Adipose tissue (tissue), 3 donors: ENCODE data around the gene C19orf47. TPM values are rescaled to one million over a fixed set of nuclear protein-coding genes. Genes with fewer than 3 reads are reported as not detected.
"Not testable (repeated sequence)": the region's sequence is repeated elsewhere in the genome, so short reads cannot be mapped to it uniquely, and the experiment has no call there.

ENCODE experiments used
- H3K27ac ChIP-seq: one replicate; pipeline ENCODE4 v1.5.1; 2013; ENCODE audit warnings: low read depth, low read length
- WGBS, 3 donors: extraction: QIAGEN DNeasy Blood & Tissue Kit; methylation state at CpG; one replicate each; pipeline ENCODE4 v1.1.7; 2013; 5-methylcytosine and 5-hydroxymethylcytosine counted together
- polyA plus RNA-seq, 3 donors: library from polyadenylated mRNA; stranded (reverse); fragments of 200-250 nt; gene quantifications; one replicate each; pipeline ENCODE4 v1.2.3, GENCODE V29; 2013
- donor health status: healthy with polysubstance abuse.
- donor health status: Bipolar disorder and iron deficiency.
- donor health status: healthy.

C19orf47 gene
- polyA plus RNA-seq, 3 donors, result 5.0 to 10.9 (median 8.4) TPM

DNA sequence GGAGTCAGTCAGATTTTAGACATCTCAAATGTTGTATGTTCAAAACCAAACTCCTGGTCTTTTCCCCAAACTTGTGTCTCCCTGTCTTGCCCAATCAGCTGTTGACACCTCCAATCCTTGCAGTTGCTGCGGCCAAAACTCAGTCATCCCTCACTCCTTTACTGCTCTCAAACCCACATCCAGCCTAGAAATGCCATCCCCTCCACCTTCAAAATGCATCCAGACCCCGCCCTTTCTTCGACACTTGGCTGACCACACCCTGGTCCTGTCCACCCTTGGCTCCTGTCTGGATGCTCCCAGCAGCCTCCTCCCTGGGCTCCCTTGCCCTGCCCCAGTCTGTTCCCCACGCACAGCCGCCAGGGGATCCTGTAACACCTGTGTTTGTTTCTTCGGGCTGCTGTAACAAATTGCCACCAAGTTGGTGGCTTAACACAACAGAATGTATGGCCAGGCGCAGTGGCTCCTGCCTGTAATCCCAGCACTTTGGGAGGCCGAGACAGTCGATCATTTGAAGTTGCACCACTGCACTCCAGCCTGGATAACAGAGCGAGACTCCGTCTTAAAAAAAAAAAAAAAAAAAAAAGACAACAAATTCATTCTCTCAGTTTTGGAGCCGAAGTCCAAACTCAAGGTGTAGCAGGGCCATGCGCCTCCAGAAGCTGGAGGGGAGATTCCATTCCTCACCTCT lies 12.0 kb upstream of the C19orf47 start:
- no peak overlapping the region for H3K27ac ChIP-seq
- WGBS, 3 donors, result 85 to 90% (median 89%) methylated on average over 13 of the region's 13 CpGs

DNA sequence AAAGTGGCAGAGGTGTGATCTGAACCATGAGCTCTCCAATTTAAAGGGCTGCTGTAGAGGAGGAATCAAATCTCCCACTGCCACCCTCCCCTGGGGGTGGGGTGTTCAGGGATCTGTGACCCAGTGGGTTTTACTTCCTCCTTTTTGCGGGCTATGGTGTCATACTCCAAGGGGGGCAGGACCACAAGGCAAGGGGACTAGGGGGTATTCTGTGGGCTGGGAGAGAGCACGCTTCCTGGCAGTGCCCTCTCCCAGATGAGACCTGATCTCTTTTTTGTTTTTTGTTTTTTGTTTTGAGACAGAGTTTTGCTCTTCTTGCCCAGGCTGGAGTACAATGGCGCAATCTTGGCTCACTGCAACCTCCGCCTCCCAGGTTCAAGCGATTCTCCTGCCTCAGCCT lies 10.6 kb upstream of the C19orf47 start:
- 68 to 91% (median 69%) methylated on average over 3 to 5 of the region's 5 CpGs for WGBS, 3 donors
- H3K27ac ChIP-seq, result no peak overlapping the region

DNA sequence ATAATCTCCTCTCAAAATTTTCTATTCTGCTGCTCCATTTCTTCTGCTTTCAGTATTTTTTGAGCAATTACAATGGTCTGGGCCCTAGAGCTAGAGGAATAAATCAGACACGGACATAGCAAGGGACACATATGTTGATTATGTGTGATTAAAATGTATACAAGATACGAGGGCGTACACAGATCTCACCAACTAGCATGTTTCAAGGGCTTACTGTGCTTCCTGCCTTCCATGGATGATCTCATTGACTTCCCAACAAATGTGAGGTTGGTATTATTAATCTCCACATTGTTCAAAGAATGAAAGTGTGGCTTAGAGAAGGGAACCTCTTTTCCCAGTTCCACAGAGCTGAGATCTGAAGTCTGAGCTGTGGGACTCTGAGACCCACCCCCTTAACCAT lies 9.4 kb upstream of the C19orf47 start:
- 80 to 87% (median 85%) methylated on average over 3 of the region's 3 CpGs for WGBS, 3 donors

DNA sequence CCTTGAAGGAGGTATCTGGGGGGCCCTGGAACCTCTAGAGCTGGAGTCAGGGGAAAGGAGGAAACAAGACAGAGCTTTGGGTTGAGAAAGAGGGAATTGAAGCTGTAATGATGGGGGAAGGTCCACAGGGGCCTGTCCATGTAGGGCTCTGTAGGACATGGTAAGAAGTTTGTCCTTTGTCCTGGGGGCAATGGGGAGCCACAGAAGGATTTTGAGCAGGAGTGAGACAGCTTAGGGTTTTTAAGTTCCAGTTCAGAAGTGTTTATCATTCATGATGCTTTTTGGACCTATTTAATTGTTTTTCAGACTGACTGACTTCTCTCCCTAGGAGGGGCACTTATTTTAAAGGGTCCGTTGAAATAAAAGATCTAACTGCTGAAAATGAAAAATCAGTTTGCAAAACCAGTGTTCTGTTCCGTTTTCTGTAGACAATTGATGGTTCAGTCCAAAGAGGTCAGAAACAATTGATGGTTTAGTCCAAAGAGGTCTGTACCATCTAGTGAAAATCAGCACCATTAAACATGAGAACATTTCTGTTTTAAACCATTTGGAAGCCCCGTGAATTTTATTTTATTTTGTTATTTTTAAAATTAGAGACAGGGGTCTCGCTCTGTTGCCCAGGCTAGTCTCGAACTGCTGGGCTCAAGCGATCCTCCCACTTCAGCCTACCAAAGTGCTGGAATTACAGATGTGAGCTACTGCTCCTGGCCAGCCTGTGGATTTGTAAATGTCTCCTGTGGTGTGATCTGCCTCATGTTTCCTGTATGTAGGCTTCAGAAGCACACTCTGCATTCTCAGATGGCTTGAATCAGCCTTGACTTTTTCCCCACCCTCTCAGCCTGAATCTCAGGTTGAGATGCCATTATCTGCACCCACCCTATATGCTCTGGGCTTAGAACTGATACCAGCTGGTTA lies 8.7 kb upstream of the C19orf47 start:
- H3K27ac ChIP-seq, result no peak overlapping the region
- 87 to 92% (median 89%) methylated on average over 6 of the region's 6 CpGs for WGBS, 3 donors

More for the DNA sequence above, 9.4 kb upstream of the C19orf47 start:
- H3K27ac ChIP-seq, result no peak overlapping the region

DNA sequence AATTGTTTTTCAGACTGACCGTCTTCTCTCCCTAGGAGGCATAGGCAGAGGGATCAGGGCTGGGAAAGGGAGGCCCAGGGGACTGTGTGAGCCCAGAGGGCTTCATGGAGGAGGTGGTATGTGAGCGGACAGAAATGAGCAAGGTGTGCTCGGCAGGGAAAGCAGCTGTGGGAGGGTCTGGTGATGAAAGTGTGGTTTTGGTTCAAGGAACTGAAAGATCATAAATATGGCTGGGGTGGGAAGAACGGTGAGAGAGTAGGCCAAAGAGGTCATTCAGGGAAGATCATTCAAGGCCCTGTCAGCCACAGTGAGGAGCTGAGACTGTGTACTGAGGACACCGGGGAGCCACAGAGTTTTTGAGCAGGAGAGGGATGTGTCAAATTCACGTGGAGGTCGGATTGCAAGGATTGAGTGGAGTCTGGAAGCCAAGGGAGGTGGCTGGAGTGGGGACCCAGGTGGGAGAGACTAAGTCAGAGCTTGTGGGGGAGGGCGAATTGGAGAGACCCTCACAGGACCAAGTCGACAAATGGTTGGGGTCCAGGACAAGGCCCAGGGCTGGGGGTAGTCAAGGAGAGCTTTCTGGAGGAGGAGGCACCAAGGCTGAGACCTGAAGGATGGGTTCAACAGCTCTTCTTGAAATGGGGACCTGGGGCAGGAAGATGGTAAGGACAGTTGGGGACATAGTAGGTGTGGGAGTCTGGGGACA lies 7.9 kb upstream of the C19orf47 start:
- no peak overlapping the region for H3K27ac ChIP-seq
- WGBS, 3 donors, result 81 to 89% (median 83%) methylated on average over 9 of the region's 9 CpGs

DNA sequence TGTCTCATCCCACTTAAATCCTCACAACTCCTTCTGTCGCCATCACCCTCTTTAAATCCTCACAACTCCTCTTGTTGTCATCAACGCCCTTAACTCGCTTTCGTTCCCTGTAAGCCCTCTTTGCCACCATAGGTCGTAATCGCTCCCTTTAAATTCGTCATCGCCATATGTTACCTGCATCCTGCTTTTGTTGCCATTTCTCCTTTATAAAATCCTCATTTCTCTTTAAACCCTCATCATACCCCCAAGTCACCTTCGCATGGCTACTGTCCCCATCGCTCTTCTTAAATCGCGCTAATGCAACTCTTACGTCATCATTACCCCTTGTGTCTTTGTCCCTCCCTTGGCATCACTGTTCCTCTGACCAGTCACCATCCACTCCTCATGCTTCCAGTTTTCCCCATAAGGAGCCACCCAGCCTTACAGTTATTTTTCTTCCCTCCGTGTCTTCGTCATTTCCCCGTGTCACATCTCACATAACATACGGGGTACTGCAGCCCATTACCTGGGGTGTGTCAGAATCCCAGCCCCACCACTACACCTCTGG lies 837 bp upstream of the C19orf47 start:
- 8 to 15% (median 13%) methylated on average over 17 of the region's 17 CpGs for WGBS, 3 donors
- H3K27ac ChIP-seq, result no peak overlapping the region

DNA sequence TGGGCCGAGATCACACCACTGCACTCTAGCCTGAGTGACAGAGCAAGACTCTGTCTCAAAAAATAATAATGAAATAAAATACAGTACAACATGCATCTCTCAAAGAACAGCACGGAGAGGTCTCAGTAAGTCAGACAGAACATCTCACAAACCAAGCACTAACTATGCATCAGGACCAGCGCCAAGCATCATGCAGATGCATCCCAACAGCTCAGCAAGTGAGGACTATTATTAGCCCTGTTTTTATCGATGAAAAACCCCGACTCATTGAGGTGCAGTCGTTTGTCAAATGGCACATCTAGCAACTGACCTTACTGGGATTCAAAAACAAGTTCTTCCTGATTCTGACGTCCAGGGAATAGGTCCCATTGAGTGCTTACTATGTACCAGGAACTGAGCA lies 3.8 kb downstream of the C19orf47 start:
- WGBS, 3 donors, result 63 to 71% (median 70%) methylated on average over 7 of the region's 7 CpGs
- no peak overlapping the region for H3K27ac ChIP-seq

DNA sequence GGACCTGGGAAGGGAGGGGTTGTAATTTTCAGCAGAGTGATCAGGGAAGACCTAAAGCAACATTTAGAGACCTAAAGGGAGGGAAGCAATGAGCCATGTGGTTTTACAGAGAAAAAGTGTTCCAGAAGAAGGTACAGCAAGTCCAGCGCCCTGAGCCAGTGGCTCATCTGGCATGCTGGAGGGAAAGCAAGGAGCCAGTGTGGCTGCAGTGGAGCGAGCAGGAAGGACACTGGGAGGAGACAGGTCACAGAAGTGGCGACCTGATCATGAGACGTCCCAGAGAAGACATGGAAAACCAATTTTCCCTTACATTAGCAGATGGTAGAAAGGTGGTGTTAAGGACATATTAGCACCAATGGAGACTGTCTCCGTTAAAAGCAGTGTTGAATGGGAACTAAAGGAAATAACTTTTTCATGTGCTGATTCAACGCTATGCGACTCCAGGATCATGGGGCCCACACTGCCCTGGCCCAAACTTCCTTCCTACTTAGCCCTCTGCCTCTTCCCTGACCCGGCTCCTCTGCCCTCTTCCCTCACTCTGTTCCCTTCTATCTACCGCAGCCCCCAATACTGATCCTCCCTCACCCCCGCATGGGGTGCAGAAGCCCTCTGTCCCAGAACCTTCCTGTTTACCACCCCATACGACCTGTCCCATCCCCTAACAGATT lies 5.4 kb downstream of the C19orf47 start:
- 75 to 82% (median 78%) methylated on average over 11 of the region's 11 CpGs for WGBS, 3 donors
- H3K27ac ChIP-seq, result no peak overlapping the region

DNA sequence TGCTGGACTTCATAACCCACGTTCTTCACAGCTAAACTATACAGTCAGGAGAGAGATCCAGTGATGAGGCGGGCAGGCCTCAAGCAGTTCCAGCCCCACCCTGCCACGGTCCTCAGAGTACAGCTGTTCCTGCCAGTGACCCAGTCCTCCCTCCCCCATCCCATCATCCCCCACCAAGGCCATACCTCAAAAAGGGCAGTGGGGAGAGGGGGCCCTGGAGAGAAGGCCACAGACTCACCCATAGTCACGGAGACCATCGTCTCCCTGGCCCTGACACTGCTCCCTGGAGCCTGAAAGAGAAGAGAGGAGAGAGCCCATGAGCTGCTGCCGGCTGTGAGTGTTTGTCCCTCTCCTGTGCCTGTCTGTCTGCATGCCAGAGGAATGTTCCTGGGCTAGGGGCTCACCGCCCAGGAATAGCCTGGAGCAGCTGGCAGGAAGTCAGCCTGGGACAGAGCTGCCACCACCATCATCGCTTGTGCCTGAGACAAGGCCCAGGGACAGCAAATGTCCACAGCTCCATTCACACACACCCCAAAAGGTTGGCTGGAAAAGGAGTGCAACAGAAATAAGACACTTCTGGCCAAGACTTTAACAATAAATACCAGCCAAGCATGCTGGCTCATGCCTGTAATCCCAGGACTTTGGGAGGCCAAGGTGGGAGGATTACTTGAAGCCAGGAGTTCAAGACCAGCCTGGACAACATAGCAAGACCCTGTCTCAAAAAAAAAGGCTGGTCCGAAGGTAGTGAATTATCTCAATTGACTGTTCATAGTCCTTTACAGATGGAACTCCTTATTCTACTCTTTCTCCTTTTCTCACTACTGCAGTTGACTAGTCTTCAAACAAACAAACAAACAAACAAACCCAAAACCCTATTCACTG lies 6.4 kb downstream of the C19orf47 start:
- H3K27ac ChIP-seq, result no peak overlapping the region
- 78 to 79% (median 78%) methylated on average over 9 of the region's 9 CpGs for WGBS, 3 donors

DNA sequence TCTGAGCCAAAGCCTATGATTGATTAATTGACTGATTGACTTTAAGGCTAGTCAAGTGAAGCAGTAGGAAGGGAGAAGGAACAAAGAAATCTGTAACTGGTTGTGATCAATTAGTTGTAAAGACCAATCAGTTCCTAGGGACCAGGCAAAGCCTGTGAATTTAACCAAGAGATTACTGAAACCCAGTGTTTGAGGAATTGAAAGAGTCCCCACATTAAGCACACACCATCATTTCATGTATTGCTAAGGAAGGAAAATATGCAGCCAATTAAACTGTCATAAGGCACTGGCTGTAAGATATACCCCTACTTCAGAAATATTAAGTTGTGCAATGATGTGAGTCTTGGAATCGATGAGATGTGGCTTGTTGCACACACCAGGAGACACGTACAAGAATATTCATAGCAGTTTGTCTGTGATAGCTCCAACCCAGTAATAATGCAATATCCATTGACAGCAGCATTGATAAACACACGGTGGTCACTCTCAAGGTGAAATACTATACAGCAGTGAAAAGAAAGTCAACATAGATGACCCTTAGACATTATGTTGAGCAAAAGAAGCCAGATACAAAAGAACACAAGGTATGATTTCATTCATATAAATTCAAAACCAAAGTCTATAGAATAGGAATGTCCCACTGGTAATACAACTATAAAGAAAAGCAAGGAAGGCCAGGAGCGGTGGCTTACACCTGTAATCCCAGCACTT lies 9.0 kb downstream of the C19orf47 start:
- 91 to 93% (median 92%) methylated on average over 4 of the region's 4 CpGs for WGBS, 3 donors
- H3K27ac ChIP-seq, result no peak overlapping the region

DNA sequence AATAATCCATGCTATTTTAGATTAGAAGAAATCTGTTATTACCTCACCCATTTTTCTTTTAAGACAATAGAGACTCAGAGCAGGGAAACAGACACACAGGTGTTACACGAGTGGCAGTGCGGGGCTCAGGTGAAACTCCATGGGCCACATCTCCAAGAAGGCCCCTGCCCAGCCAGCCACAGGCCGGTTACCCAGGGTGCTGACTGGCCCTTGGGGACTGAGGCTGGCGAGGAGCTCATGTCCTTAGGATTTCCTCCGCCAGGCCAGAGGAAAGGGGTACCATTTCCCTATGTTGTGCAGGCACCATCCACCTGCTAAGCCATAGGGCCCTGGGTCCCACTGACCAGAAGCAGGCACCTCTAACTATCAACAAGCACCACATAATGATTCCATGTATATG lies 10.6 kb downstream of the C19orf47 start:
- no peak overlapping the region for H3K27ac ChIP-seq
- 88 to 95% (median 93%) methylated on average over 5 of the region's 5 CpGs for WGBS, 3 donors

DNA sequence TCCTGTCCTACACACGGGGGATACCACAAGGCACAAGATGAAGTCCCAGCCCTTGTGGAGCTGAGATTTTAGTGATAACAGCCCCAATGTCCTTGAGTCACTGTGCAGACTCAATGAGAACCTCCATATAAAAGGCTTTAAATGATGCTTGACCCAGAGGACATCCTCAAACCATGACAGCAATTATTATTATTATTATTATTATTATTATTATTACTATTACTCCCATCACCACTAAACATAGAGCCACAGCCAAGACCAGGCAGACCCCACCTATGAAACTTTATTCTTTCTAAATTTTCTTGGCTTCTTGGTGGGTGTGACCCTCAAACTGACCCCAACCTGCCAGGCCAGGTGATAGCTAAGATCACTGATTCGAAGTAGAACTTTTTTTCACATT lies 11.1 kb downstream of the C19orf47 start:
- no peak overlapping the region for H3K27ac ChIP-seq
- WGBS, 3 donors, result 87 to 90% (median 90%) methylated on average over 2 of the region's 2 CpGs

DNA sequence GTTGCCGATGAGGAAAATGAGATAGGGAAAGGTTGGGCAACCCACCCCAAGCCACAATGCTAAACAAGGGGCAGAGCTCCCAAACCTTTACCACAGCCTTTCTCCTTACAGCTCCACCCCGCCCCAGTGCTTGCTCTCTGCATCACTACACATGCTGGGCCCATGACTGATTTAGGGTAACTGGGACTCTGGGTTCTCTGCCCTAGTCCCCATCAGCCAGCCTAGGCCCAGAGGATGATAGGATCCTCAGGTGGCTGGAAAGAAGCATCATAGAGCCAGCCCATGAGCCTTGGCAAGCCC lies 11.6 kb downstream of the C19orf47 start:
- H3K27ac ChIP-seq, result no peak overlapping the region
- 86 to 100% (median 87%) methylated on average over 2 of the region's 2 CpGs for WGBS, 3 donors

DNA sequence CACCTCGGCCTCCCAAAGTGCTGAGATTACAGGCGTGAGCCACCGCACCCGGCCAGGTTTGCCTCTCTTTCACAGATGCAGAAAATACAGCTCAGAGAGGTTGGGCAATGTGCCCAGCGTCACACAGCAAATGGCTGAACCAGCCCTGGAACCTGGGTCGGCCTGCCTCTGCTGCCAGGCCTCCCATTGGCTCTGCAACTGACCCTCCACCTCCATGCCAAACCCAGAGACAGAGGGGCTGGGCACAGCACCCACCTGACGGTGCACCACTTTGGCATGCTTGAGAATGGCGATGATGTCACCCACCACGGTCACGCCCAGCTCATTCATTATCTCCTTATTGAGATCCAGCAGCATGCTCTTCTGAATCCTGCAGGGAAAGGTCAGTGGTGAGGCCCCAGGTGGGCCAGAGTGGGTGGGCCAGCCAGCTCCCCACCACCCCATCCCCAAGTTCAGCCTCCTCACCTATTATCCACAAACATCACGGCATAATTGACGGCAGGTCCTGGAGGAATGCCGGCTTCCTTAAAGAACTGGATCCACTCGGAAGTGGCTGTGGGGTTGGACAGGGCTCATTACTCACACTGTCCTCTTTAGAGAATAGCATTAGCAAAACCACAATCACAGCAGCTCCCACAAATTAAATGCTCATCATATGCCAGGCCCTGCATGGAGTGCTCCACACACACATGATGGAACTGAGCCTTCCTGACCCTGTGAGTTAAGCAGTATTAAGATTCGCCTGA lies 12.2 kb downstream of the C19orf47 start:
- H3K27ac ChIP-seq, result no peak overlapping the region
- WGBS, 3 donors, result 90 to 96% (median 93%) methylated on average over 15 of the region's 15 CpGs

DNA sequence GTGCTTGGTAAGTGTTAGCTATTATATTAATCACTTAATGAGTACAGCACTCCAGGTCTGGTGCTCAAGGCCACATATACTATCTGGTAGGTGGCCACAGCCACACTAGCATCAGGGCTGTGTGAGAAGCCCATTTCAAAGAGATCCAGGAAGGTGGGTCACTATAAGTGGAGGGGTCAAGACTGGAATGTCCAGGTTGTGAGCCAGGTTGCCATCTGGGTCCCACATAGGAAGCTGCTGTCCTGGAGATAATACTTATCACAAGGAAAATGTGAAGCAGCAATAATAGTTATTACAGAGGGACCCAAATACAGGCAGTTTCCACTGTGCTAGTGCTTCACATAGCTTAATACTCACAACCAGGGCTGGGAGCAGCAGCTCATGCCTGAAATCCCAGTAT lies 13.1 kb downstream of the C19orf47 start:
- H3K27ac ChIP-seq, result no peak overlapping the region

DNA sequence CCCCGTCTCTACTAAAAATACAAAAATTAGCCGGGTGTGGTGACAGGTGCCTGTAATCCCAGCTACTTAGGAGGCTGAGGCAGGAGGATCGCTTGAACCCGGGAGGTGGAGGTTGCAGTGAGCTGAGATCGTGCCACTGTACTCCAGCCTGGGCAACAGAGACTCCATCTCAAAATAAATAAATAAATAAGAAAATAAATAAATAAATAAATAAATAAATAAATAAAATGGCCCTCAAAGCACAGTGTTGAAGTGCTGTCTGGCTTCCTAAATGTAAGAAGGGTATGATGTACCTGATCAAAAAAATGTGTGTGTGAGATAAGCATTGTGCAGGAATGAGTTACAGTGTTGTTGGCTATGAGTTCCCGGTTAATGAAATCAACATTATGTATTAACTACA lies 15.1 kb downstream of the C19orf47 start:
- WGBS, 3 donors, result 92 to 97% (median 97%) methylated on average over 6 of the region's 6 CpGs
- not testable (repeated sequence) for H3K27ac ChIP-seq
